Measurements from ENCODE around the gene RAD51B. TPM values are rescaled to one million over a fixed set of nuclear protein-coding genes. Genes with fewer than 3 reads are reported as not detected.

RAD51B gene
- total and polyA plus RNA-seq, 2 of the 13 experiments (the other 11 are each of a cell fraction or from before 2014, with no cell fraction given), result 7.0 to 9.5 TPM

- TF ChIP-seq, protein P1, sequence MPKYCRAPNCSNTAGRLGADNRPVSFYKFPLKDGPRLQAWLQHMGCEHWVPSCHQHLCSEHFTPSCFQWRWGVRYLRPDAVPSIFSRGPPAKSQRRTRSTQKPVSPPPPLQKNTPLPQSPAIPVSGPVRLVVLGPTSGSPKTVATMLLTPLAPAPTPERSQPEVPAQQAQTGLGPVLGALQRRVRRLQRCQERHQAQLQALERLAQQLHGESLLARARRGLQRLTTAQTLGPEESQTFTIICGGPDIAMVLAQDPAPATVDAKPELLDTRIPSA (CRISPR knock-in tag; IDR thresholded peaks at IDR 0.05; ENCODE audit: borderline replicate concordance), result no peak
- TF ChIP-seq, protein P2, sequence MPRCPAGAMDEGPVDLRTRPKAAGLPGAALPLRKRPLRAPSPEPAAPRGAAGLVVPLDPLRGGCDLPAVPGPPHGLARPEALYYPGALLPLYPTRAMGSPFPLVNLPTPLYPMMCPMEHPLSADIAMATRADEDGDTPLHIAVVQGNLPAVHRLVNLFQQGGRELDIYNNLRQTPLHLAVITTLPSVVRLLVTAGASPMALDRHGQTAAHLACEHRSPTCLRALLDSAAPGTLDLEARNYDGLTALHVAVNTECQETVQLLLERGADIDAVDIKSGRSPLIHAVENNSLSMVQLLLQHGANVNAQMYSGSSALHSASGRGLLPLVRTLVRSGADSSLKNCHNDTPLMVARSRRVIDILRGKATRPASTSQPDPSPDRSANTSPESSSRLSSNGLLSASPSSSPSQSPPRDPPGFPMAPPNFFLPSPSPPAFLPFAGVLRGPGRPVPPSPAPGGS (CRISPR knock-in tag; IDR thresholded peaks at IDR 0.05), result no peak
Measured at GRCh38 chr14:68584786-68585185, 765.2 kb downstream of the RAD51B start (continued).

GRCh38 chr14:68585690-68586089 is 766.1 kb downstream of the RAD51B start:
- H3K4me1 ChIP-seq (ENCODE audit: insufficient read depth, low read length), result peaks cover 24% of the 10 kb centered on the region
- no peak for FAIRE-seq
- no peak overlapping the region for H3K27ac ChIP-seq (ENCODE audit: extremely low read length, insufficient read depth, low read length)
- intact Hi-C loops (cut with micrococcal nuclease; ENCODE audit: unreplicated experiment), result no loop called here
- no peak overlapping the region for H3K9ac ChIP-seq (ENCODE audit: insufficient read depth, low read depth, low read length)
- no peak overlapping the region for H3K4me3 ChIP-seq (replicated peaks in 1 of 3; ENCODE audit: insufficient read depth in 1 of 3, low read depth in 2 of 3, low read length in 3 of 3)
- no peak for DNase-seq (ENCODE audit: low spot score)
- POLR2A ChIA-PET, result interaction anchor here (1.3 kb wide), 1 partner anchor 53 kb away, joined by 3 read pairs; no protein-coding TSS in a partner anchor
- CTCF ChIA-PET (ENCODE audit: low intra/inter-chr PET ratio, low total read pairs), result no interaction called here
- H3K79me2 ChIP-seq (ENCODE audit: insufficient read depth, low read length), result no peaks in the 10 kb centered on the region
- no peaks in the 10 kb centered on the region for H3K9me3 ChIP-seq (ENCODE audit: low read length)
- 79% methylated on average over 16 of the region's 16 CpGs for WGBS (ENCODE audit: low lambda C conversion rate)
- ATAC-seq, result no peak
- H3K27me3 ChIP-seq (ENCODE audit: control insufficient read depth in 1 of 2, insufficient read depth in 2 of 2, low read length in 2 of 2), result no peaks in the 10 kb centered on the region
- BruUV-seq (replicated peaks), result no TSS peak
- no peak overlapping the region for H3K4me2 ChIP-seq (ENCODE audit: low read depth, low read length)
- in situ Hi-C loops (cut with HindIII; ENCODE audit: extremely low pct_ligation_motif_present, low pct_unique_long_range_greater_than_20kb), result no loop called here
- no peak for TF ChIP-seq MXD3 (CRISPR knock-in tag; IDR thresholded peaks at IDR 0.05)
- TF ChIP-seq KMT2A (CRISPR knock-in tag; IDR thresholded peaks at IDR 0.05), result no peak
- no peak overlapping the region for H2AFZ ChIP-seq (ENCODE audit: low read length)
- no peaks in the 10 kb centered on the region for H4K20me1 ChIP-seq (ENCODE audit: insufficient read depth, low read length)
- no peaks in the 10 kb centered on the region for H3K36me3 ChIP-seq (replicated peaks in 1 of 2; ENCODE audit: control insufficient read depth in 1 of 2, insufficient read depth in 2 of 2, low read length in 2 of 2)

Data from HepG2 (cell line).